ENCODE results near the gene DNPEP. TPM values are rescaled to one million over a fixed set of nuclear protein-coding genes. Genes with fewer than 3 reads are reported as not detected.

Gene DNPEP
- total and polyA plus RNA-seq, 2 of the 8 experiments (the other 6 are each of a cell fraction or from before 2014, with no cell fraction given), result 59.8 to 109 TPM

- WGBS, 2 experiments (ENCODE audit: extremely low coverage in 1 of 2, insufficient coverage in 1 of 2, insufficient read length in 1 of 2, insufficient replicate concordance in 2 of 2, low coverage in 1 of 2, low lambda C conversion rate in 2 of 2, missing lambda C conversion rate in 1 of 2), result 87% methylated on average over 4 of the region's 4 CpGs; no CpG with 5 or more reads in 1 of the 2 experiments
- Histone ChIP-seq H3K23ac (ENCODE audit: insufficient read length) (no peak overlapping the region), H4K91ac (replicated peaks; ENCODE audit: insufficient read length, low read length) (no peak overlapping the region), H3K9me3 (ENCODE audit: insufficient read depth in 2 of 2, low read depth in 1 of 2, low read length in 1 of 2) (no peaks in the 10 kb centered on the region), H3K79me1 (ENCODE audit: low read depth, low read length) (no peaks in the 10 kb centered on the region), H3K36me3 (ENCODE audit: control insufficient read depth in 2 of 4, insufficient read depth in 4 of 4, low read length in 3 of 4) (no peaks in the 10 kb centered on the region), H2BK12ac (ENCODE audit: low read depth, low read length) (no peak overlapping the region), H3K23me2 (ENCODE audit: low read depth, low read length) (no peaks in the 10 kb centered on the region; the same call in 1 of the 2 replicates), H4K20me1 (replicated peaks in 1 of 2; ENCODE audit: control insufficient read depth in 1 of 2, insufficient read depth in 2 of 2, low read length in 2 of 2) (no peaks in the 10 kb centered on the region), H3K4me3 (ENCODE audit: extremely low read depth in 1 of 4, insufficient read depth in 2 of 4, low read depth in 3 of 4, low read length in 4 of 4) (no peak overlapping the region), H3K4me2 (ENCODE audit: insufficient read depth in 1 of 2, low read depth in 2 of 2, low read length in 2 of 2) (no peak overlapping the region), H3K27ac (ENCODE audit: low read depth, low read length) (no peak overlapping the region), H3K14ac (ENCODE audit: insufficient read length) (no peak overlapping the region), H3K4ac (replicated peaks; ENCODE audit: insufficient read length, low read depth, low read length) (no peak overlapping the region), H2BK120ac (replicated peaks; ENCODE audit: low read depth, low read length) (no peak overlapping the region), H3K27me3 (replicated peaks in 1 of 4; ENCODE audit: control insufficient read depth in 3 of 4, extremely low read depth in 1 of 4, insufficient read depth in 3 of 4, low read length in 3 of 4) (peaks cover 15 to 22% (median 22%) of the 10 kb centered on the region in 4 experiments), H4K8ac (ENCODE audit: extremely low read depth, insufficient read depth, low read length) (no peak overlapping the region), H2BK5ac (ENCODE audit: low read depth, low read length) (no peak overlapping the region), H2AFZ (ENCODE audit: low read length) (no peak overlapping the region), H2BK20ac (ENCODE audit: low read length) (no peak overlapping the region), H3K9ac (replicated peaks in 1 of 4; ENCODE audit: extremely low read depth in 1 of 4, low read depth in 3 of 4, low read length in 3 of 4) (no peak overlapping the region), H2AK5ac (ENCODE audit: low read depth, low read length) (no peak overlapping the region), H3K79me2 (ENCODE audit: control insufficient read depth in 1 of 2, insufficient read depth in 2 of 2, low read length in 2 of 2) (no peaks in the 10 kb centered on the region), H3K56ac (replicated peaks; ENCODE audit: insufficient read length, low read depth, low read length) (no peak overlapping the region), H3K4me1 (replicated peaks in 1 of 4; ENCODE audit: control insufficient read depth in 3 of 4, insufficient read depth in 4 of 4, low read length in 3 of 4) (peaks cover 8 to 26% (median 15%) of the 10 kb centered on the region in 4 experiments), H3K18ac (ENCODE audit: extremely low read depth, low read length) (no peak overlapping the region), H2BK15ac (ENCODE audit: low read length) (no peak overlapping the region), H4K5ac (ENCODE audit: insufficient read length, low read depth, low read length) (no peak overlapping the region)
- FAIRE-seq, result no peak
- ChIA-PET POLR2A (ENCODE audit: partially characterized antibody) (interaction anchor here (4.6 kb wide), 1 partner anchor 11 kb away, joined by 17 read pairs; no protein-coding TSS in a partner anchor), CTCF (ENCODE audit: partially characterized antibody) (interaction anchor here (11.3 to 88.6 kb wide), 2 partner anchors 12 to 75 kb away, joined by 128 to 7248 read pairs; partner anchors contain the start of genes ASIC4, CHPF, GMPPA and SPEG)
- no peak for DNase-seq (ENCODE audit: low read depth in 1 of 2, low spot score in 2 of 2)
- no peak for TF ChIP-seq POLR2AphosphoS5 (IDR thresholded peaks at IDR 0.05; ENCODE audit: low read depth, low read length)
- TF ChIP-seq SAP30 (IDR thresholded peaks at IDR 0.05; ENCODE audit: insufficient read depth, insufficient replicate concordance, low read length), result no peak
- TF ChIP-seq, protein P1, sequence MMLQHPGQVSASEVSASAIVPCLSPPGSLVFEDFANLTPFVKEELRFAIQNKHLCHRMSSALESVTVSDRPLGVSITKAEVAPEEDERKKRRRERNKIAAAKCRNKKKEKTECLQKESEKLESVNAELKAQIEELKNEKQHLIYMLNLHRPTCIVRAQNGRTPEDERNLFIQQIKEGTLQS (IDR thresholded peaks at IDR 0.05; ENCODE audit: insufficient read depth, low read depth, low read length), result no peak
- no peak for TF ChIP-seq NRF1 (IDR thresholded peaks at IDR 0.05; ENCODE audit: low read depth, low read length)
- no peak for TF ChIP-seq ATF2 (IDR thresholded peaks at IDR 0.05; ENCODE audit: low read length)
- no peak for TF ChIP-seq TEAD4 (IDR thresholded peaks at IDR 0.05; ENCODE audit: low read depth, low read length)
- TF ChIP-seq CBX8 (IDR thresholded peaks at IDR 0.05; ENCODE audit: borderline replicate concordance, low read depth, low read length), result no peak
- no peak for TF ChIP-seq RXRA (IDR thresholded peaks at IDR 0.05; ENCODE audit: insufficient read depth, low read depth, low read length)
- TF ChIP-seq SRF (IDR thresholded peaks at IDR 0.05; ENCODE audit: low read depth, low read length), result no peak
- TF ChIP-seq RNF2 (IDR thresholded peaks at IDR 0.05; ENCODE audit: borderline replicate concordance, low read depth, low read length, missing control alignments, poor library complexity, severe bottlenecking), result no peak
- TF ChIP-seq SIX5 (IDR thresholded peaks at IDR 0.05; ENCODE audit: low read depth, low read length), result no peak
Observed at GRCh38 chr2:219414857-219415256, 27.1 kb upstream of the DNPEP start.

All from H1 (cell line).